ENCODE results near the gene ZNF205. TPM values are rescaled to one million over a fixed set of nuclear protein-coding genes. Genes with fewer than 3 reads are reported as not detected.

Gene ZNF205
- total RNA-seq, 1 donor from 2014 or later, result 14.8 TPM

DNA sequence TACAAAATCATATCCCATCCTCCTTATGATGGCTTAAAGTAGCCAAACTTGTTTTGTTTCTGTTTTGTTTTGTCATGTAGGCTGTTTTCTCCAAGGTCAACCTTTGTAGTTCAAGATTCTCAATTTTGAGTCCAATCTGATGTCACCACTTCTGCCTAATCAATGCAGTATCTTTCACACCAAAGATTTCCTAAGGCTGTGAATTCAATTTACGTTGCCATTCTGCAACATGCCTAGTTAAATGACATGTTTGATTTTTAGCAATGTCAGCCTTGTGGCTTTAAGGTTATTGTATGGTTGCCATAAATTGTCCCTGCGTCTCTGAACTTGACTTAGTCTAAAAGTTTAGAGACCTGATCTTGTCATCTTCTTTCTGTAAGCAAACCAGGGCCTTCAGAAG lies 42.8 kb downstream of the ZNF205 start:
- no peaks in the 10 kb centered on the region for H3K27me3 Mint-ChIP-seq (ENCODE audit: unreplicated experiment)
- no peak overlapping the region for H3K4me3 Mint-ChIP-seq (ENCODE audit: unreplicated experiment)
- H3K36me3 Mint-ChIP-seq (ENCODE audit: unreplicated experiment), result no peaks in the 10 kb centered on the region
- H3K9me3 Mint-ChIP-seq (ENCODE audit: unreplicated experiment), result no peaks in the 10 kb centered on the region
- H3K4me1 Mint-ChIP-seq (ENCODE audit: unreplicated experiment), result peaks cover 35% of the 10 kb centered on the region
- TF ChIP-seq, protein P1, sequence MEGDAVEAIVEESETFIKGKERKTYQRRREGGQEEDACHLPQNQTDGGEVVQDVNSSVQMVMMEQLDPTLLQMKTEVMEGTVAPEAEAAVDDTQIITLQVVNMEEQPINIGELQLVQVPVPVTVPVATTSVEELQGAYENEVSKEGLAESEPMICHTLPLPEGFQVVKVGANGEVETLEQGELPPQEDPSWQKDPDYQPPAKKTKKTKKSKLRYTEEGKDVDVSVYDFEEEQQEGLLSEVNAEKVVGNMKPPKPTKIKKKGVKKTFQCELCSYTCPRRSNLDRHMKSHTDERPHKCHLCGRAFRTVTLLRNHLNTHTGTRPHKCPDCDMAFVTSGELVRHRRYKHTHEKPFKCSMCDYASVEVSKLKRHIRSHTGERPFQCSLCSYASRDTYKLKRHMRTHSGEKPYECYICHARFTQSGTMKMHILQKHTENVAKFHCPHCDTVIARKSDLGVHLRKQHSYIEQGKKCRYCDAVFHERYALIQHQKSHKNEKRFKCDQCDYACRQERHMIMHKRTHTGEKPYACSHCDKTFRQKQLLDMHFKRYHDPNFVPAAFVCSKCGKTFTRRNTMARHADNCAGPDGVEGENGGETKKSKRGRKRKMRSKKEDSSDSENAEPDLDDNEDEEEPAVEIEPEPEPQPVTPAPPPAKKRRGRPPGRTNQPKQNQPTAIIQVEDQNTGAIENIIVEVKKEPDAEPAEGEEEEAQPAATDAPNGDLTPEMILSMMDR (IDR thresholded peaks at IDR 0.05), result no peak
- no peak overlapping the region for H3K27ac Mint-ChIP-seq (ENCODE audit: unreplicated experiment)
- no peak for DNase-seq (ENCODE audit: extremely low spot score, unreplicated experiment)

DNA sequence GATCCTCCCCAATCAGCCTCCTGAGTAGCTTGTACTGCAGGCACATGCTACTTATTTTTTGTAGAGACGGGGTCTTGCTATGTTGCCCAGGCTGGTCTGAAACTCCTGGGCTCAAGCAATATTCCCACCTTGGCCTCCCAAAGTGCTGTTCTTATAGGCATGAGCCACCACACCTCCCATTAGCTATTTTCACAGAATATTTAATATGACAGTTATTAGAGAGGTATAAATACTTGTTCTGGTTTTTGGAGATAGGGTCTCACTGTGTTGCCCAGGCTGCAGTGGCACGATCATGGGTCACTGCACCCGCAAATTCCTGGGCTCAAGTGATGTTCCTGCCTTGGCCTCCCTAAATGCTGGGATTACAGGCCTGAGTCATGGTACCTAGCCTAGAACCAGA lies 43.6 kb downstream of the ZNF205 start:
- no peaks in the 10 kb centered on the region for H3K36me3 Mint-ChIP-seq (ENCODE audit: unreplicated experiment)
- H3K4me3 Mint-ChIP-seq (ENCODE audit: unreplicated experiment), result no peak overlapping the region
- no peak for DNase-seq (ENCODE audit: extremely low spot score, unreplicated experiment)
- H3K9me3 Mint-ChIP-seq (ENCODE audit: unreplicated experiment), result no peaks in the 10 kb centered on the region
- H3K4me1 Mint-ChIP-seq (ENCODE audit: unreplicated experiment), result peaks cover 31% of the 10 kb centered on the region
- no peaks in the 10 kb centered on the region for H3K27me3 Mint-ChIP-seq (ENCODE audit: unreplicated experiment)
- TF ChIP-seq, protein P1 (IDR thresholded peaks at IDR 0.05), result no peak
- H3K27ac Mint-ChIP-seq (ENCODE audit: unreplicated experiment), result no peak overlapping the region

DNA sequence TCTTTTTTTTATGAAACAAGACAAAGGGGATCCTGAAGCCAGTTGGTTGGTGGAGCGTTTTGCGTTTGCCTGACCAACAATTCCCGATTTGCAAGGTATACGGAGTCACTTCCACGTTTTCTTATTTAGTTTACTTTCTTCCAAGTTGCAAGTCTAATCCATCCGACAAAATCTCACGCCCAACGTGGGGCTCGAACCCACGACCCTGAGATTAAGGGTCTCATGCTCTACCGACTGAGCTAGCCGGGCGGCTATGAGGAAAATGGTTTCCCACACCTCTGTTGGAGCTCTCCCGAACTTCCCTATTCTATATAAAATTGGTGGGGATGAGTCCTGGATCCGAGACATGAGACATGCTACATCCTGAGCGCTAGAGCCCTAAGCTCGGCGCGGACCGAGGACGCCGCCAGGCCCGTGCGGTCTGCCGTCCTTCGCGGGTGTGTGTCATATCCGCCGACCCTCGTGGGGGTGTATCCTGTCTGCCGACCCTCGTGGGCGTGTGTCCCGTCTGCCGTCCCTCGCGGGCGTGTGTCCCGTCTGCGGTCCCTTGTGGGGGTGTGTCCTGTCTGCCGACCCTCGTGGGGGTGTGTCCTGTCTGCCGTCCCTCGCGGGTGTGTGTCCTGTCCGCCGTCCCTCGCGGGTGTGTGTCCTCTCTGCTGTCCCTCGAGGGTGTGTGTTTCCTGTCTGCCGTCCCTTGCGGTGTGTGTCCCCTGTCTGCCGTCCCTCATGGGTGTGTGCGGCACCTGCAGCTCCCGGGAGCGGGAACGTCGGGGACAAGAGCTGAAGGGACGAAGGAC lies 45.0 kb downstream of the ZNF205 start:
- Mint-ChIP-seq H3K27ac (ENCODE audit: unreplicated experiment) (peak overlapping the region; percentile 77), H3K9me3 (ENCODE audit: unreplicated experiment) (no peaks in the 10 kb centered on the region), H3K36me3 (ENCODE audit: unreplicated experiment) (no peaks in the 10 kb centered on the region), H3K4me1 (ENCODE audit: unreplicated experiment) (peaks cover 25% of the 10 kb centered on the region), H3K4me3 (ENCODE audit: unreplicated experiment) (peak overlapping the region; percentile 80), H3K27me3 (ENCODE audit: unreplicated experiment) (no peaks in the 10 kb centered on the region)
- TF ChIP-seq, protein P1 (IDR thresholded peaks at IDR 0.05), result no peak
- no peak for DNase-seq (ENCODE audit: extremely low spot score, unreplicated experiment)

DNA sequence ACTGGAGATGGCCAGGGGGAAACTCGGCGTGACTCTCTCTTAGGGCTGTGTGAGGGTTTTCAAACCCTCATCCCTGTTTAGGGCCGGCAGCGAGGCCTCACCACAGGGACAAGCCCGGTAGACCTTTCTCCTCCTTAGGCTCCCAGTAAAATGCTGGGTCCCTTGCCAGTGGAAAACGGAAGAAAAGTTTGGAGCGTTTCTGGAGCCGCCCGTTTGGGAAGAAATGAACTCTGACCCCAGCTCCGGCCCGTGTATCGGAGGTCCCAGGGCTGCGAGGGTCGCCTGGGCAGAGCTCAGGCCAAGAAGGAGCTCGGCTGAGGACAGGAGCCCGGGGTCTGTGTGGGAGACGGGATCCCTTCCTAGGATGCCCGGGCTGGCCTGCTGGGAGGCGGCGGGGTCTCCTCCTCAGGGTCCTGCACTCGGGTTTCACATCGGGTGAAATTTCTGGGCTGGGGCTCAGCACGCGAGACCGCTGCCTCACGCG lies 45.7 kb downstream of the ZNF205 start:
- Mint-ChIP-seq H3K36me3 (ENCODE audit: unreplicated experiment) (no peaks in the 10 kb centered on the region), H3K27ac (ENCODE audit: unreplicated experiment) (peak overlapping the region; percentile 77), H3K4me3 (ENCODE audit: unreplicated experiment) (peak overlapping the region; percentile 80), H3K27me3 (ENCODE audit: unreplicated experiment) (no peaks in the 10 kb centered on the region), H3K9me3 (ENCODE audit: unreplicated experiment) (no peaks in the 10 kb centered on the region), H3K4me1 (ENCODE audit: unreplicated experiment) (peaks cover 21% of the 10 kb centered on the region)
- no peak for DNase-seq (ENCODE audit: extremely low spot score, unreplicated experiment)
- TF ChIP-seq, protein P1 (IDR thresholded peaks at IDR 0.05), result no peak

DNA sequence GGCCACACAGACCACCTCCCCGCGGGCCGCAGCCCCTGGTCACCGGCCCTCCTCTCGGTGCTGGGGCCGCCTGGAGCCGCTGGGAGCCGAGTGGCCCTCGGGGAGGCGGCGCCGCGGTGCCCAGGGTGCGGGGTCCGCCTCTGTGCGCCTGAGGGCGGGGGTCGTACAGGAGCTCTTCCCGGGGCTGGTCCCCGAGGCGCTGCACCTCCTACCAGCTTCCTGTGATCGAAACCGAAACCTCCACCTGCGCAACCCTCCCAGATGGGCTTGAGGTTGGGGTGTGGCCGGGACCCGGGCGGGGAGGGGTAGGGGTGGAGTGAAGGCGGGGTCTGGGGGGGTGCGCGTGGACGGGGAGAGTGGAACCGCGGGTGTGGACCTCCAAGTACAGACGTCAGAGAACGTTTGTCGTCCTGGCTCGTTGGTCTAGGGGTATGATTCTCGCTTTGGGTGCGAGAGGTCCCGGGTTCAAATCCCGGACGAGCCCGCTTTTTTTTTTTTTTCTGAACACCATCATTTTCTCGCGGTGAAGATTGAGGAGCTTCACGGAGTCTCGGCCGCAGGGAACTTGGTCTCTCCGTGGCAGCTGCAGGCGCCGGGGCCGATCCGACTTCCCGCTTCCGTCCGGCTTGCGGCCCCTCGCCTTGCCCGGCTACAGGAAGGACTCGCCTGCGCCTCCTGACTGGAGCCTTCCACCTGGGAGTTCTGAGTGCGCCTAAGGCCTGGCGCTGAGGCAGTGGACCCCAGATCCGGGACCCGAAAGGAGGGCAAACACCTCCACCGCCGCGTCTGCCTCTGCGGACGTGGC lies 46.3 kb downstream of the ZNF205 start:
- peak; percentile 94 for DNase-seq (ENCODE audit: extremely low spot score, unreplicated experiment)
- Mint-ChIP-seq H3K27ac (ENCODE audit: unreplicated experiment) (peak overlapping the region; percentile 97), H3K27me3 (ENCODE audit: unreplicated experiment) (no peaks in the 10 kb centered on the region), H3K4me1 (ENCODE audit: unreplicated experiment) (peaks cover 21% of the 10 kb centered on the region), H3K36me3 (ENCODE audit: unreplicated experiment) (no peaks in the 10 kb centered on the region), H3K9me3 (ENCODE audit: unreplicated experiment) (no peaks in the 10 kb centered on the region), H3K4me3 (ENCODE audit: unreplicated experiment) (peak overlapping the region; percentile 90)
- TF ChIP-seq, protein P1 (IDR thresholded peaks at IDR 0.05), result no peak
